ENCODE results near the gene PCDH15.

DNA sequence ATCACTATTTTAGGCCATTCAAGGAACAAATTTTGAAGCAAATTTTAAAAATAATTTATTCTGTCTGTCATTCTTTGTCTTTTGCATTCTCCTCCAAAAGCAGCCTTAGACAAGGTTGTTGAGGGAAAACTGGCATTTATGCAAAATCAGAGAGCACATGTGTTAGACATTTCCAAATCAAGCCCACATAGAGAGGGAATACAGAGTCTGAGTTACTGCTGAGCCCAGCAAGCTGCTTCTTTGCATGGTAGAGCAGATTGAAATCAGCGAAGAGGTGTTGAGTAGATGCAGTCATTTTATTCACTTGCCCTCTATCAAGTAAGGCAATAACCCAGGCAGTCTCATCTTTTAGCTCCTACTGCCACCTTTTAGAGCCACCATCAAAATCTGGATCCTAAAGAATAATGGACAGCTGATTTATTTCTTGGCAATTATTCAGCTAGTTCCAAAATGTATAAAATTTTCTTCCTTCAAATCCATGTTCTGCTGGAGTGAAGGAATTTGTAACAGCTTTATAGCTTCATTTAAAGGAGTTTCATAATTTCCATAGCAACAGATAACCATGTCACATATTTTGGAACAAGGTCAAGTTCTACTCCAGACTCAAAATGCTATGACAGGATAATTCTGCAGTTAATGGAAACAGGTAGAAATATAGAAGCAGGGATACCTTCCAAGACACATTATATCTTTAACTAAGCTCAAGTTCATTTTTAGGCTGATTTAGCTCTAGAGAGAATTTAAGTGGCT is 7.3 kb upstream of the PCDH15 start:
- TF ChIP-seq FOXM1 (IDR thresholded peaks at IDR 0.05; ENCODE audit: borderline replicate concordance) (no peak), LEF1 (IDR thresholded peaks at IDR 0.05; ENCODE audit: borderline replicate concordance) (no peak), HDGF (IDR thresholded peaks at IDR 0.05; ENCODE audit: borderline replicate concordance) (no peak)

All from HEK293T (cell line).